ENCODE results near the gene PRKCE.

DNA sequence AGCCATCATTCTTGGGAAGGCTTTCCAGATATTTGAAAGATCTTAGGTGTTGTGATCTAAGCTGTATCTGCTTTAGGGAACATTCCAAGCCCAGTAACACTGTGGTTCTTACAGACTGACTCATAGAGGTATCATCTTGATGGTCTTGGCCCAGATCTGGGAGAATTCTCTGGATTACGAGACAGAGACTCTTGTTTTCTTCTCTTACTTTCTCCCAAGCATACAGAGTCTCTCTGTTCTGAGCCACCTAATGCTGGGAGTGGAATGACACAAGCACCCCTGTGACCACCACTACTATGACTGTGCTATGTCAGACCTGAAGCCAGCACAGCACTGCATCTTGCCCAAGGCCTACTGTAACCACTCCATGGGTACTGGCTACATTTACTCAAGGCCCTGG, 564.7 kb downstream of the PRKCE start:
- TF ChIP-seq, protein P1, sequence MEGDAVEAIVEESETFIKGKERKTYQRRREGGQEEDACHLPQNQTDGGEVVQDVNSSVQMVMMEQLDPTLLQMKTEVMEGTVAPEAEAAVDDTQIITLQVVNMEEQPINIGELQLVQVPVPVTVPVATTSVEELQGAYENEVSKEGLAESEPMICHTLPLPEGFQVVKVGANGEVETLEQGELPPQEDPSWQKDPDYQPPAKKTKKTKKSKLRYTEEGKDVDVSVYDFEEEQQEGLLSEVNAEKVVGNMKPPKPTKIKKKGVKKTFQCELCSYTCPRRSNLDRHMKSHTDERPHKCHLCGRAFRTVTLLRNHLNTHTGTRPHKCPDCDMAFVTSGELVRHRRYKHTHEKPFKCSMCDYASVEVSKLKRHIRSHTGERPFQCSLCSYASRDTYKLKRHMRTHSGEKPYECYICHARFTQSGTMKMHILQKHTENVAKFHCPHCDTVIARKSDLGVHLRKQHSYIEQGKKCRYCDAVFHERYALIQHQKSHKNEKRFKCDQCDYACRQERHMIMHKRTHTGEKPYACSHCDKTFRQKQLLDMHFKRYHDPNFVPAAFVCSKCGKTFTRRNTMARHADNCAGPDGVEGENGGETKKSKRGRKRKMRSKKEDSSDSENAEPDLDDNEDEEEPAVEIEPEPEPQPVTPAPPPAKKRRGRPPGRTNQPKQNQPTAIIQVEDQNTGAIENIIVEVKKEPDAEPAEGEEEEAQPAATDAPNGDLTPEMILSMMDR (conservative IDR thresholded peaks at IDR 0.05), result no peak
- TF ChIP-seq EZH2 (IDR thresholded peaks at IDR 0.05; ENCODE audit: low read depth), result no peak
